NCI-H1092 (cell line): ENCODE data around the gene DMP1.
"Not testable (repeated sequence)": the region's sequence is repeated elsewhere in the genome, so short reads cannot be mapped to it uniquely, and the experiment has no call there.

Experiments
- DNase-seq: peaks from one replicate; lab custom pipeline; 2025; lab: John Stamatoyannopoulos, UW

The DMP1 gene

GRCh38 chr4:87688316-87688715, 38.2 kb downstream of the DMP1 start:
- no peak for DNase-seq

- DNase-seq, result not testable (repeated sequence)
Measured at GRCh38 chr4:87690947-87691346, 40.9 kb downstream of the DMP1 start.

DNA sequence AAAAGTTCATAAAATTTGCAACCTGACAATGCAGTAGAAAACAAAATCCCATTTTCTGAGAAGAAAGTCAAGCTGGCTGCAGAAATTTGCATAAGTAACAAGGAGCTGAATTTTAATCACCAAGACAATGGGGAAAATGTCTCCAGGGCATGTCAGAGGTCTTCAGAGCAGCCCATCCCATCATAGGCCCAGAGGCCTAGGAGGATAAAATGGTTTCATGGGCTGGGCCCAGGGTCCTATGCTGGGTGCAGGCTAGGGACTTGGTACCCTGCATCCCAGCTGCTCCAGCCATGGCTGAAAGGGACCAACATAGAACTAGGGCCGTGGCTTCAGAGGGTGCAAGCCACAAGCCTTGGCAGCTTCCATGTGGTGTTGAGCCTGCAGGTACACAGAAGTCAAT, 42.0 kb downstream of the DMP1 start:
- not testable (repeated sequence) for DNase-seq

GRCh38 chr4:87697272-87697671, 47.2 kb downstream of the DMP1 start:
- no peak for DNase-seq

DNA sequence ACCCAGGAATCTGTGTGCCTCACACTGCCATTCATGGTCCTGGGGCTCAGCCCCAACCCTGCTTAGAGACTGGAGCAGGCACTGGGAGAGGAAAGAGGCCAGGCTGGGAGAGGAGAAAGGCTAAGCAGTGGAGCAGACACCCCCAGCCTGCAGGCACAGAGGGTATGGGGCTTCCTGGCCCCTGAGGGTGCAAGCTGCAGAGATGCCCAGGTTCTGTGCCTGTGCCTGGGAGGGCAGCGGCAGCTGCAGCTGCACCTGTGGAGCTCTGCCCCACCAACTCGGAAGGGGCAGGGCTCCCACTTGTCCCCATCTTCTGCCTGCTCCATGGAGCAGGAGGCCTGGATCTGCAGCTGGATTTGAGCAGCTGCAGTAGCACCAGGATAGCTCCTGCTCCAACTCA, 47.9 kb downstream of the DMP1 start:
- DNase-seq, result no peak

DNA sequence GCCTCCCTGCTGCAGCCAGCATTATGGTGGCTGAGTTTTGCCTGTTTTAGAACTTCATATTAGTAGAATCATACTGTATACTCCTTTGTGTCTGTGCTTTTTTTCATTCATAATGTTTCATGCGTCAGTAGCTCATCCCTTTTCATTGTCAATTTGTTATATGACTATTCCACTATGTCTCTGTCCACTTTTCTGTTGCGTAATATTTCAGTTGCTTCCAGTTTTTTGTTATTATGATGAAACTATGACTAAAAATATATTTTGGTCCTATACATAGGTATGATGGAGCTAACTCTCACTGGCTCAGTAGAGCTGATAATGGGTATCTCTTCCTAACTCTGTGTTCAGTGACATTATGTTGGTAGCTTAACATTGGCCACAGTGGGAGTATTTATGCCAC, 48.3 kb downstream of the DMP1 start:
- no peak for DNase-seq

DNA sequence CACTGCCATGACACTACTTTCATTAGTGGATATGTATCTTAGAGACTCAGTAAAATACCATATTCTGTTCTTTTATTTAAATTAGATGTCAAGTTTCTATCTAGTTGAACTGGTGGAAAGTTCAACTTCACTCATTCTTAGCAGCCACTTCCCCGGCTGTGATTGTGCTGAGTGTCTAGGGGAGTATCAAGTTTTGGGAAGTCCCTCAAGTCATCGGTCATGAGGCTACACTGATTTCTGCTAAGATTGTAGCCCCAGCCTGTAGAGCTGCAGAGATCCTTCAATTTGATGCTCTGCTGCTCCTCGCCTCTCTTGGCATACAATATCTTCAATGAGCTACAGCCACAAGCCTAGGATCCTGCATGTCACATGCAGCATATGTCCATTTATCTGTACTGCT, 53.9 kb downstream of the DMP1 start:
- no peak for DNase-seq

- no peak for DNase-seq
Measured at GRCh38 chr4:87707279-87707918, 57.3 kb downstream of the DMP1 start.
